SU-DHL-6 (cell line): Measurements from ENCODE around the gene SLC22A1.
"Not testable (repeated sequence)": the region's sequence is repeated elsewhere in the genome, so short reads cannot be mapped to it uniquely, and the experiment has no call there.

Source experiments
- H2AFZ ChIP-seq: fragments of 200-600 bp; sonication (generic); 2 replicates; pipeline ENCODE4 v1.6.1; 2014; ENCODE audit warnings: low read depth, mild to moderate bottlenecking, moderate library complexity, mixed read lengths, antibody characterized with exemption, low read length; ENCODE audit not compliant: severe bottlenecking
- H3F3A ChIP-seq: fragments of 200-600 bp; shearing (Covaris generic); 2 replicates; pipeline ENCODE4 v1.6.0; 2016; ENCODE audit warnings: antibody characterized with exemption, mild to moderate bottlenecking; ENCODE audit not compliant: insufficient read depth
- H3K27ac ChIP-seq: fragments of 200-600 bp; sonication (generic); 2 replicates; pipeline ENCODE4 v1.5.1; 2016; ENCODE audit warnings: low read depth, mild to moderate bottlenecking, low read length, moderate library complexity, mixed read lengths
- H3K27me3 ChIP-seq: fragments of 200-600 bp; sonication (generic), shearing (Covaris generic); 2 replicates; pipeline ENCODE4 v1.6.0; 2014; ENCODE audit warnings: mild to moderate bottlenecking, low read length
- H3K36me3 ChIP-seq: fragments of 200-600 bp; sonication (generic); 2 replicates; pipeline ENCODE4 v1.6.1; 2014; ENCODE audit warnings: mild to moderate bottlenecking, low read length, mixed read lengths
- H3K4me2 ChIP-seq: fragments of 300-600, 200-600 bp; shearing (Covaris generic), sonication (generic); 2 replicates; pipeline ENCODE4 v1.6.0; 2014; ENCODE audit warnings: low read length, low read depth, mild to moderate bottlenecking; ENCODE audit not compliant: poor library complexity, severe bottlenecking
- H3K4me3 ChIP-seq: fragments of 200-600 bp; sonication (generic); 2 replicates; pipeline ENCODE4 v1.5.1; 2014; ENCODE audit warnings: antibody characterized with exemption, low read length, mild to moderate bottlenecking, mixed read lengths; ENCODE audit not compliant: insufficient read depth, poor library complexity, severe bottlenecking
- H3K79me2 ChIP-seq: fragments of 200-600 bp; sonication (generic); 2 replicates; pipeline ENCODE4 v1.6.1; 2014; ENCODE audit warnings: mild to moderate bottlenecking, low read length, moderate library complexity; ENCODE audit not compliant: insufficient read depth
- H3K9ac ChIP-seq: fragments of 200-600 bp; sonication (generic); 2 replicates; pipeline ENCODE4 v1.7.0; 2014; ENCODE audit warnings: mild to moderate bottlenecking, low read length
- H3K9me2 ChIP-seq: fragments of 200-600 bp; sonication (generic); replicated peaks from 2 replicates; pipeline ENCODE4 v1.6.1; 2014; ENCODE audit warnings: low read length; ENCODE audit not compliant: insufficient read depth
- H3K9me3 ChIP-seq: fragments of 200-600 bp; sonication (generic); 2 replicates; pipeline ENCODE4 v1.6.1; 2014; ENCODE audit warnings: low read length, mixed read lengths; ENCODE audit not compliant: insufficient read depth
- H4K20me1 ChIP-seq: fragments of 200-600 bp; sonication (generic); 2 replicates; pipeline ENCODE4 v1.6.1; 2014; ENCODE audit warnings: low read depth, mild to moderate bottlenecking, antibody characterized with exemption, low read length, moderate library complexity, mixed read lengths
- EZH2phosphoT487 ChIP-seq: fragments of 200-600 bp; sonication (generic), shearing (Covaris generic); conservative IDR thresholded peaks from 2 replicates; pipeline ENCODE4 v1.6.1; 2018; ENCODE audit warnings: mild to moderate bottlenecking, antibody characterized with exemption, low read length, moderate library complexity, mixed read lengths
- TF ChIP-seq, protein P1 (sequence below): fragments of 200-600 bp; sonication (generic); IDR thresholded peaks from one replicate; pipeline ENCODE4 v1.5.1; 2017; ENCODE audit warnings: antibody characterized with exemption, mild to moderate bottlenecking, low read length, moderate library complexity; ENCODE audit not compliant: insufficient read depth, poor library complexity, severe bottlenecking

SLC22A1 gene

DNA sequence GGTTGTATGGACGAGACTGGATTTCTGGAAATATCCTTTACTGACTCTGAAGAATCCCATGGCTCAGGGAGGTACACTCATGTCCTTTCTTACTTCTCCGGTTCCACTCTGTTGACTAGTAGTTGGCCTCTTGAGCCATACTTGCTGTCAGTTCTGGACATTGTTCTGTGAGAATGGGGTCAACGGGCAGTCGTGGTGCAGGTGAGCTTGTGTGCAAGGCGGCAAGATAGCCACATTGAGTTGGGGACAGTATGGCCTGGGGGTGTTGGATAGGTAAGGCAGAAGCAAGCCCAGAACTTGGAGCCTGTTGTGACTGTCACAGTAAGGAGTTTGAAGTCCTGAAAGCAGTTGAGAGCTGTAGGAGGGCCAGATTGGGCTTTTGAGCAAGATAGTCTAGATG lies 13.5 kb upstream of the SLC22A1 start:
- no peaks in the 10 kb centered on the region for H3F3A ChIP-seq
- no peak overlapping the region for H3K4me3 ChIP-seq
- H3K9ac ChIP-seq = no peak overlapping the region
- H3K27ac ChIP-seq = no peak overlapping the region
- H3K36me3 ChIP-seq = no peaks in the 10 kb centered on the region
- H3K4me2 ChIP-seq = no peak overlapping the region
- no peak overlapping the region for H2AFZ ChIP-seq
- no peaks in the 10 kb centered on the region for H3K79me2 ChIP-seq
- no peaks in the 10 kb centered on the region for H3K27me3 ChIP-seq
- TF ChIP-seq EZH2phosphoT487 = no peak
- TF ChIP-seq, protein P1, sequence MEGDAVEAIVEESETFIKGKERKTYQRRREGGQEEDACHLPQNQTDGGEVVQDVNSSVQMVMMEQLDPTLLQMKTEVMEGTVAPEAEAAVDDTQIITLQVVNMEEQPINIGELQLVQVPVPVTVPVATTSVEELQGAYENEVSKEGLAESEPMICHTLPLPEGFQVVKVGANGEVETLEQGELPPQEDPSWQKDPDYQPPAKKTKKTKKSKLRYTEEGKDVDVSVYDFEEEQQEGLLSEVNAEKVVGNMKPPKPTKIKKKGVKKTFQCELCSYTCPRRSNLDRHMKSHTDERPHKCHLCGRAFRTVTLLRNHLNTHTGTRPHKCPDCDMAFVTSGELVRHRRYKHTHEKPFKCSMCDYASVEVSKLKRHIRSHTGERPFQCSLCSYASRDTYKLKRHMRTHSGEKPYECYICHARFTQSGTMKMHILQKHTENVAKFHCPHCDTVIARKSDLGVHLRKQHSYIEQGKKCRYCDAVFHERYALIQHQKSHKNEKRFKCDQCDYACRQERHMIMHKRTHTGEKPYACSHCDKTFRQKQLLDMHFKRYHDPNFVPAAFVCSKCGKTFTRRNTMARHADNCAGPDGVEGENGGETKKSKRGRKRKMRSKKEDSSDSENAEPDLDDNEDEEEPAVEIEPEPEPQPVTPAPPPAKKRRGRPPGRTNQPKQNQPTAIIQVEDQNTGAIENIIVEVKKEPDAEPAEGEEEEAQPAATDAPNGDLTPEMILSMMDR = no peak
- no peaks in the 10 kb centered on the region for H3K9me3 ChIP-seq
- H3K9me2 ChIP-seq = no peaks in the 10 kb centered on the region
- H4K20me1 ChIP-seq = no peaks in the 10 kb centered on the region

DNA sequence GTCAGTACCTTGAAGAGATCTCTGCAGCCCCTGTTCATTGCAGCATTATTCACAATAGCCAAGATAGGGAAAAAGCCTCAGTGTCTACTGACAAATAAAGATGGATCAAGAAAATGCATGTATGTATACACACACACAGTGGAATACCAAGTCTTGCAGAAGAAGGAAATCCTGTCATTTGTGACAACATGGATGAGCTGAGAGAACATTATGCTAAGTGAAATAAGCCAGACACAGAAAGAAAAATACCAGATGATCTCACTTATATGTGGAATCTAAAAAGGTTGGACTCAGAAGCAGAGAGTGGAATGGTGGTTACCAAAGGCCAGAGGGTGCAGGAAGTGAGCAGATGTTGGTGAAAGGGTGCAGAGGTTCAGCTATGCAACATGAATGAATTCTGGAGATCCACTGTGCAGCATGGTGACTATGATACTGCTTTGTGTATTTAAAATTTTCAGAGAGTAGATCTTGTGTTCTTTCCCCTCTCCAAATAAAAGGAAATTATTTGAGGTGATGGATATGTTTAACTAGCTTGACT lies 11.0 kb upstream of the SLC22A1 start:
- no peaks in the 10 kb centered on the region for H3F3A ChIP-seq
- no peaks in the 10 kb centered on the region for H3K79me2 ChIP-seq
- H2AFZ ChIP-seq = no peak overlapping the region
- H3K27me3 ChIP-seq = no peaks in the 10 kb centered on the region
- no peak for TF ChIP-seq EZH2phosphoT487
- no peaks in the 10 kb centered on the region for H3K9me2 ChIP-seq
- H3K36me3 ChIP-seq = no peaks in the 10 kb centered on the region
- no peak overlapping the region for H3K27ac ChIP-seq
- no peak overlapping the region for H3K9ac ChIP-seq
- no peaks in the 10 kb centered on the region for H4K20me1 ChIP-seq
- H3K9me3 ChIP-seq = no peaks in the 10 kb centered on the region
- H3K4me2 ChIP-seq = no peak overlapping the region
- no peak overlapping the region for H3K4me3 ChIP-seq

DNA sequence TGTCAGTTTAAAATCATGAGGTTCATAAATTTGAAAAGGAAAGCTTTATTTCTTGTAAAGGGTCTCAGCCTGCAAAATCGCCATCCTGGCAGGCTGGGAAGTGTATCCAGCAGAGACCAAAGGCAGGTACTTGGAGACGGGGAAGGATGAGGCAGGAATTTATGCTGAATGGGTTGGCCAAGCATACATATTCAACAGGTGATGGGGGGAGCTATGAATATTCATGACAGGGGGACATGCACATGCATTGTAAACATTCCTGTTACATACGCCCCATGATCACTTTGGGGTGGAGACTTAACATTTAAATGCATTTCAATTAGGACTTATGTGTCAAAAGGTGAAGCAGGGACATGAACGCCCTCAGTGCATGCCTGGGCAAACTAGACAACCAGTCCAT lies 9.8 kb upstream of the SLC22A1 start:
- no peak overlapping the region for H3K4me3 ChIP-seq
- H4K20me1 ChIP-seq = no peaks in the 10 kb centered on the region
- no peaks in the 10 kb centered on the region for H3K79me2 ChIP-seq
- H3K36me3 ChIP-seq = no peaks in the 10 kb centered on the region
- H3K27ac ChIP-seq = no peak overlapping the region
- H2AFZ ChIP-seq = no peak overlapping the region
- TF ChIP-seq EZH2phosphoT487 = no peak
- no peak overlapping the region for H3K4me2 ChIP-seq
- H3F3A ChIP-seq = no peaks in the 10 kb centered on the region
- no peaks in the 10 kb centered on the region; the same call in 1 of the 2 replicates for H3K9me3 ChIP-seq
- H3K9ac ChIP-seq = no peak overlapping the region
- no peaks in the 10 kb centered on the region for H3K27me3 ChIP-seq
- H3K9me2 ChIP-seq = no peaks in the 10 kb centered on the region

DNA sequence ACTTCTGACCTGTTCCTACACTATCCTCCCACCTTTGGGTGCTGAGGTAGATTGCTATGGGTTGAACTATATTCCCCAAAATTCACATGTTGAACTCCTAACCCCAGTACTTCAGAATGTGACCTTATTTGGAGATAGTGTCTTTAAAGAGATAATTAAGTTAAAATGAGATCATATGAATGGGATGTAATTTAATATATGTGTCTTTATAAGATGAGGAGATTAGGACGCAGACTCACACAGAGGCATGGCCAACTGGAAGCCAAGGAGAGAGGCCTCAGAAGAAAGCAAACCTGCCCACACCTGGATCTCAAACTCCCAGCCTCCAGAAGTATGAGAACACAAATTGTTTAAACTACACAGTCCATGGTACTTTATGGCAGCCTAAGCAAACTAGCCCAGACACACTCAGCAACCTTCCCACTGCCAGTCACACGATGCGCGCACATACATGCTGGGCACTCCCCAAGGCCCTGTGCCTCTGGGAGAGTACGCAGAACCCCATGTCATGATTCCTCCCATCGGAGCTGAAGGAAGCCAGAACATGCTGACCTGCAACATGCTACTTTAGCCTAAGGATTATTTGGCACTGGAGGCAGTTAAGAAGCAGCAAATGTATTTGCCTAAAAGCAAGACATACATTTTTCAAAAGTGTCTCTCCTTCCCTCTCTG lies 8.9 kb upstream of the SLC22A1 start:
- Histone ChIP-seq H3K9me3 (peaks cover 6% of the 10 kb centered on the region; the same call in 1 of the 2 replicates), H4K20me1 (no peaks in the 10 kb centered on the region), H3K9me2 (no peaks in the 10 kb centered on the region), H3F3A (no peaks in the 10 kb centered on the region), H3K9ac (no peak overlapping the region), H3K4me3 (no peak overlapping the region), H3K4me2 (no peak overlapping the region), H3K27ac (no peak overlapping the region), H3K27me3 (no peaks in the 10 kb centered on the region), H3K36me3 (no peaks in the 10 kb centered on the region), H3K79me2 (no peaks in the 10 kb centered on the region), H2AFZ (no peak overlapping the region)
- TF ChIP-seq EZH2phosphoT487 = no peak
- TF ChIP-seq, protein P1 = no peak

GRCh38 chr6:160114536-160114935 lies 7.1 kb upstream of the SLC22A1 start:
- H3K4me3 ChIP-seq, H3K79me2 ChIP-seq, H4K20me1 ChIP-seq, H3K27me3 ChIP-seq, H3K27ac ChIP-seq, H3K9ac ChIP-seq, H2AFZ ChIP-seq, H3F3A ChIP-seq, H3K4me2 ChIP-seq, H3K9me2 ChIP-seq, H3K36me3 ChIP-seq: not testable (repeated sequence)
- H3K9me3 ChIP-seq = peaks cover 13% of the 10 kb centered on the region; the same call in 1 of the 2 replicates
